NCI-H2196 (cell line): ENCODE measurements around the gene ARHGEF25.
"Not testable (repeated sequence)": the region's sequence is repeated elsewhere in the genome, so short reads cannot be mapped to it uniquely, and the experiment has no call there.

Experiments
- DNase-seq: peaks from one replicate; lab custom pipeline; 2025; ENCODE audit not compliant: unreplicated experiment; lab: John Stamatoyannopoulos, UW

Gene ARHGEF25

GRCh38 chr12:57611108-57611826 lies at the start of gene ARHGEF25:
Gene ARHGEF25 (plus strand): TSS chr12:57611435. CDS start chr12:57611895, 460 bp downstream.
- peak; percentile 50 for DNase-seq

DNA sequence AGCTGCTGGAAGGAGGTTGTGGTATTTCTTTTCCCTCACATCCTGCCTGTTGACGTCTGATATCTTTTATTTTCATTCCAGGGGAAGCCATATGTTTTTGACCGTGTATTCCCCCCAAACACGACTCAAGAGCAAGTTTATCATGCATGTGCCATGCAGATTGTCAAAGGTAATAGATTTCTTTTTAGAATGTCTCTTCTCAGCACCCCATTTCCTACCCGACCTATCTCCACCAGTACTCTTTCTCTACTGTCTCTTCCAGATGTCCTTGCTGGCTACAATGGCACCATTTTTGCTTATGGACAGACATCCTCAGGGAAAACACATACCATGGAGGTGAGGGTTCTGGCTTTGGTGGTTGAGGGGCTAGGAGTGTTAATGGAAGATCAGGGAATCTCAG lies 47.9 kb upstream of the ARHGEF25 start:
- no peak for DNase-seq

GRCh38 chr12:57564178-57564740 lies 47.0 kb upstream of the ARHGEF25 start:
- no peak for DNase-seq

GRCh38 chr12:57568838-57569237 lies 42.4 kb upstream of the ARHGEF25 start:
- DNase-seq = no peak

DNA sequence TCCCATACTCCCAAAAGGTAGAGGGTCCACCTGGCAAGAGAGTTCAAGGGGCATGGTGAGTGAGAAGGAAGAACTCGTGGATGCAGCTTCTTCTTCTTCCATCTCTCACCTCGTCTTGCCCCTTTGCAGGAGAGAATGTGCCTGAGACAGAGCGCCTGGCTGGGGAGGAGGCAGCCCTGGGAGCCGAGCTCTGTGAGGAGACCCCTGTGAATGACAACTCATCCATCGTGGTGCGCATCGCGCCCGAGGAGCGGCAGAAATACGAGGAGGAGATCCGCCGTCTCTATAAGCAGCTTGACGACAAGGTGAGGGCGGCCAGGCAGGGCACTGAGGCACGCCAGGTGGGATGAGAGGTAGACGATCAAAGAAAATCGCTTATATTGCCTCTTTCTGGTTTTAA lies 41.4 kb upstream of the ARHGEF25 start:
- DNase-seq = no peak

DNA sequence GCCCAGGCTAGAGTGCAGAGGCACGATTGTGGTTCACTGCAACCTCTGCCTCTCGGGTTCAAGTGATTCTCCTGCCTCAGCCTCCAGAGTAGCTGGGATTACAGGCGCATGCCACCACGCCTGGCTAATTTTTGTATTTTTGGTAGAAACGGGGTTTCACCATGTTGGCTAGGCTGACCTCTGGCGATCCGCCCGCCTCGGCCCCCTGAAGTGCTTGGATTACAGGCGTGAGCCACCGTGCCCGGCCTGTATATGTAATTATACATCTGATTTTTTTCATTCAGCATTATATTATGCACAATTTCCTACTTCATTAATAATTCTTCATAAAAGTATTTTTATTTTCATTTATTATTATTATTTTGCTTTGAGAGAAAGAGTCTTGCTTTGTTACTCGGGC lies 40.8 kb upstream of the ARHGEF25 start:
- not testable (repeated sequence) for DNase-seq

GRCh38 chr12:57571926-57572762 lies 39.1 kb upstream of the ARHGEF25 start:
- no peak for DNase-seq

- no peak for DNase-seq
Measured at GRCh38 chr12:57574795-57575194, 36.4 kb upstream of the ARHGEF25 start.

- DNase-seq = no peak
Measured at GRCh38 chr12:57575771-57576612, 35.2 kb upstream of the ARHGEF25 start.

DNA sequence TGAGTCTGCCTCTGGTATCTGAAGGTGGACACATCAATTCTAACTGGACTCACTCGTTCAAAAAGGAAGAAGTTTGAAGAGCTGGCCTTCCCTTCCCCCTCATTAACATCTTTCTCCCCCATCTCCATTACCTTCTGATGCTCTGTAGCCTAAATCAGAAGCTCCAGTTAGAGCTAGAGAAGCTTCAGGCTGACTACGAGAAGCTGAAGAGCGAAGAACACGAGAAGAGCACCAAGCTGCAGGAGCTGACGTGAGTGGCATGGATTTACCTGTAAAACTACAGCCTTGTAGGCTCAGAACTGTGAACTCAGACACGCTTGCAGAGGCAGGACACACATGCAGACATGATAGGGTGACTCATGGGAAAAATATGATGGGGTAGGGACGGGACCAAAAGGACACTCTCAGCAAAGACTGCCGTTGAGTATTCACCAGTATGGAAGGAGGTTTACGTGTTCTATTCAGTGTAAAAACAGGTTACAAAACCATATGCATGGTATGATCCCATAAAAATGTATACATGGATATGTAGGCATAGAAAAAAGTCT lies 34.5 kb upstream of the ARHGEF25 start:
- no peak for DNase-seq

- DNase-seq = no peak
Measured at GRCh38 chr12:57577981-57578758, 33.1 kb upstream of the ARHGEF25 start.

- no peak for DNase-seq
Measured at GRCh38 chr12:57579011-57579410, 32.2 kb upstream of the ARHGEF25 start.

DNA sequence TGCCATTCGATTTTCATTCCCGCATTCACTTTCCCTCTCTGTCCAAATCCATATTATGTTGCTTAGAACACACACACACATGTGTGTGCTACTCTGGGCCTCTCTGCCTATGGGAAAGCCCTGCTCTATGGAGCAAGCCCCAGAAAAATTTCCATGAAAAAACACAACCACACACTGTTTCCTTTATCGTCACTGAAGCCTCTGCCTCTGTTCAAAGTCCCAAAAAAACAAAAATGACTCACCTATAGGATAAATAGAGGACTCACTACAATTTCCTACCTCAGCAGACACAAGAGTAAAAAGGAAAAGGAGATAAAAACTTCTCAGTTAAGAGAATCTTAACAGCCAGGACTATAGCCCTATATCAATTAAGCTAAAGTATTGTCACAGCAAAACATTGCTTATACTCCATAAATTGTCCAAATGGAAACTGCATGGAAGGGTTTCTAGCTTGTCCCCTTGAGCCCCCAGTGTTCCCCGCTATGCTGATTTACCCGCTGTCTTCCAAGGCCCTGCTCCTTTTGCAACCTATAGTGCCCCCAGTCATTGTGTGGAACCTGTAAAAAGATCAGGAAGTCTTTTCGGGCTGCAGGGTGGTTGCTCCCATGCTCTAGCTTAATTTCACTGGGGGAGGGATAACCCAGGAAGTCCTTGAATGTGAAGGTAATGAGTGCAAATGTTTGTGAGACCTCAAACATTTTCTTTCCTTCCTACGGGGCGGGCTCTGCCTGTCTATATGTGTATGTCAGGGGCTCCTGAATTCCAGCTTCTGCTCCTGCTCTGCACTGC lies 31.4 kb upstream of the ARHGEF25 start:
- no peak for DNase-seq

- DNase-seq = no peak
Measured at GRCh38 chr12:57580466-57580795, 30.8 kb upstream of the ARHGEF25 start.

DNA sequence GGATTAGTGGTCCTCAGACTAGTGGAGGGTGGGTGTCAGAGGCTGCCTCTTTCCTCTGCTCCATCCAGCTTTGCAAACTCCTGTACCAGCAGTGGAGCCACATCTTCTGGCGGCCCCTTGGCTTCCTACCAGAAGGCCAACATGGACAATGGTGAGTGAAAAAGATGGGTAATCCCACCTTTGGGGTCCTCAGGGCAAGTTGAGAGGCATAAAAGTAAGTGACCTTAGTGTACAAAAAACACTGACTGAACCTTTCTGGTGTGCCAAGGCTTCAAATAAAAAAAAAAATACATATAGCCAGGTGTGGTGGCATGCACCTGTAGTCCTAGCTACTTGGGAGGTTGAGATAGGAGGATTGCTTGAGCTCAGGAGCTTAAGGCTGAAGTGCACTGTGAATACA lies 29.4 kb upstream of the ARHGEF25 start:
- no peak for DNase-seq

- DNase-seq = no peak
Measured at GRCh38 chr12:57582440-57582839, 28.8 kb upstream of the ARHGEF25 start.

DNA sequence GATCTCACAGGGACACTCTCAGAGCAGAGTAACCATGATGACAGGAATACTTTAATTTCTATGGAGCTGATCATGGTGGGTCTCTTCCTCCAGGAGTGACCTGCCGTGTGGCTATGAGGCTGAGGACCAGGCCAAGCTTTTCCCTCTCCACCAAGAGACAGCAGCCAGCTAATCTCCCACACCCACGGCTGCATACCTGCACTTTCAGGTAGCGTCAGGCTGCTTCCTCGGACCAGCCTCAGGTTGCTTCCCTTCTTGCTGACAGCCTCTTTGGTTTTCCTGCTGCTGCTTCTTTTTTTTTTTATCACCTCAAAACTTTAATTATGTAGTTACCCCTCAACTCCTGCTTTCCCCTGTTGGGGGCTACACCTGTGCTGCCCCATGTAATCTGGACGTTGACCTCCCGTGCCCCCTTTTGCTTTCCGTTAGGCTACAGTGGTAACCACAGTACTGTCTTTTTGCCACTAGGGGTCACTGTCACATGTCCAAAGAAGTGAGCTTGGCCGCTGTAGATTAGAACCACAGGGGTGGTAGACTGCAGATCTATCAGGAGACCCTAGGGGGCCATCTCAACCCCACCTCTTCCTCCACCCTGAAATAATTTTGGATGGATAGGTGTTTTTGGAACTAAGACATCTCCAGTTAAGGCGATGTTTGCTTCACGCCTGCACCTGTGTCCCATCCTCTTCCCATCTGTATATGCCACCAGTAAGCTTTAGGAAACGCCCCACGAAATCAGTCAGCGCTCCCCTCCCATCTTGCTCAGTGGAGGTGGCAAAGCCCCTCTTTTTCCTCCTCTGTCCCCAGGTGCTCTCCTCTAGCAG lies 28.0 kb upstream of the ARHGEF25 start:
- DNase-seq = peak; percentile 82

- no peak for DNase-seq
Measured at GRCh38 chr12:57584050-57584449, 27.2 kb upstream of the ARHGEF25 start.

DNA sequence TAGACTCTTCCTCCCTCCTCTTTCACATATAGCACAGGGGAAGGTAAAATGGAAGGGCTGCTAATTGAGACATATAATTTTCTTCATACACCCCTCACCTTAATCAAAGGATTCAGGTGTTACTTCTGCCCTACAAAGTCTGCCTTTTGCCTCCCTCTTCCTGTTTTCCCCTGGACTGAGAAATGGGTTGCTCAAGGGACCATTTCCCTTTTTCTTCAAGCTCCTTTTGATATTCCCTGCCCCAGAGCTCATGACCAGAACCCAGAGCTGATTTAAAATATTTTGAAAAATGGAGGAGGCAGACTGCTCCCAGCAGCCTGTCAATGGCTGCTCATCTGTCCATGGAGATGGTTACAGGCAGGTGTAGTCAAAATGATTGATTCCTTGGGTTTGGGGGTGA lies 26.5 kb upstream of the ARHGEF25 start:
- no peak for DNase-seq
